ENCODE measurements around the gene SLC41A3. TPM values are rescaled to one million over a fixed set of nuclear protein-coding genes. Genes with fewer than 3 reads are reported as not detected.

Gene SLC41A3
- total and polyA plus RNA-seq, 2 of the 4 experiments (the other 2 are of a cell fraction): 30.5 to 43.5 TPM

DNA sequence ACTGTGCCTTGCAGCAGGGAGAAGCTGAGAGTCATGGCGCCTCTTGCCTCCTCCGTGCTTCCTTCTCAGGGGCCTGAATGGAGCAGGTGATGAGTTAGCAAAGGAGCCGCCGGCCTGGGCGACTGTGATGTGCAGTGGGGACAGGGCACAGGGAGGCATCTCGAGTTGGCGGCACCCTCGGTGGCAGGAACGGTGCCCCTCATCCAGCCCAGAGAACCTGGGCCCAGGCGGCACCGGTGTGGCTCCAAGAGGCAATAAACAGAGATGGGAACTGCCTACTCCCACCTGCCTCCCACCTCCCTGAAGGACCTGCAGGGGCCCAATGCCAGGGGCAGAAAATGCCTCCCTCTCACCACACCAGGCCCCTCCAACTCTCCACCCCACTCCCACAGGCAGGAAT is 6.2 kb downstream of the SLC41A3 start:
- H4K20me1 ChIP-seq (ENCODE audit: insufficient read depth, low read length): no peaks in the 10 kb centered on the region
- H3K56ac ChIP-seq (ENCODE audit: extremely low read depth, insufficient read depth, low read length): no peak overlapping the region
- no peak overlapping the region for H4K5ac ChIP-seq (ENCODE audit: low read depth, low read length)
- BruUV-seq (replicated peaks): no TSS peak
- no peak overlapping the region for H2BK20ac ChIP-seq (ENCODE audit: low read depth, low read length)
- ChIA-PET POLR2A (ENCODE audit: unreplicated experiment) (no interaction called here), CTCF (no interaction called here)
- no peak overlapping the region for H2AK9ac ChIP-seq (replicated peaks; ENCODE audit: low read depth, low read length, poor library complexity)
- no peaks in the 10 kb centered on the region for H3K9me3 ChIP-seq (ENCODE audit: control insufficient read depth, insufficient read depth, low read length)
- H2BK15ac ChIP-seq (ENCODE audit: low read depth, low read length): no peak overlapping the region
- H3K4me2 ChIP-seq (ENCODE audit: low read depth, low read length): no peak overlapping the region
- H3K4ac ChIP-seq (ENCODE audit: low read depth, low read length): no peak overlapping the region
- ATAC-seq (ENCODE audit: low read depth) (no peak), DNase-seq (no peak)
- no peak overlapping the region for H2AK5ac ChIP-seq (ENCODE audit: low read depth, low read length)
- H4K91ac ChIP-seq (ENCODE audit: insufficient read depth, low read depth, low read length): no peak overlapping the region
- H2BK5ac ChIP-seq (ENCODE audit: low read depth, low read length, poor library complexity, severe bottlenecking): no peak overlapping the region
- no peaks in the 10 kb centered on the region for H3K4me1 ChIP-seq (ENCODE audit: control insufficient read depth, insufficient read depth, low read length)
- dilution Hi-C loops (cut with HindIII; ENCODE audit: low sequenced_read_pairs, unreplicated experiment) (no loop called here), intact Hi-C loops (cut with micrococcal nuclease) (no loop called here), in situ Hi-C loops (cut with MboI; ENCODE audit: low sequenced_read_pairs) (no loop called here)
- no peak overlapping the region for H3K23ac ChIP-seq (ENCODE audit: low read depth, low read length)
- no peak overlapping the region for H3K9ac ChIP-seq (ENCODE audit: low read depth, low read length)
- H3K18ac ChIP-seq (ENCODE audit: low read depth, low read length): no peak overlapping the region
- no peaks in the 10 kb centered on the region; a peak in 1 of 4 replicates for H3K79me1 ChIP-seq (ENCODE audit: low read depth in 1 of 2, low read length in 2 of 2)
- no peak overlapping the region for H3K27ac ChIP-seq (ENCODE audit: insufficient read depth, low read length)
- H3K14ac ChIP-seq (replicated peaks; ENCODE audit: low read depth, low read length): no peak overlapping the region
- H3K4me3 ChIP-seq (ENCODE audit: insufficient read depth, low read depth, low read length): no peak overlapping the region
- 0 out of 2 replicates have a peak, but pooled peaks cover 3% of the 10 kb centered on the region for H3K9me1 ChIP-seq (ENCODE audit: insufficient read depth, low read length)
- H3K27me3 ChIP-seq (ENCODE audit: control insufficient read depth, insufficient read depth, low read length): no peaks in the 10 kb centered on the region
- H2BK120ac ChIP-seq (ENCODE audit: low read depth, low read length): no peak overlapping the region
- no peak overlapping the region for H4K8ac ChIP-seq (ENCODE audit: low read depth in 2 of 2, low read length in 2 of 2)
- 94% methylated on average over 7 of the region's 11 CpGs; no CpG with 5 or more reads in 1 of the 2 experiments for WGBS, 2 experiments (ENCODE audit: extremely low coverage in 2 of 2, insufficient read length in 1 of 2)
- H2AFZ ChIP-seq (replicated peaks; ENCODE audit: low read length, poor library complexity): no peak overlapping the region
- TF ChIP-seq BHLHE40 (IDR thresholded peaks at IDR 0.05; ENCODE audit: low read depth, low read length): no peak
- TF ChIP-seq SMC3 (IDR thresholded peaks at IDR 0.05; ENCODE audit: low read depth, low read length): no peak
- no peaks in the 10 kb centered on the region for H3K36me3 ChIP-seq (ENCODE audit: control insufficient read depth, insufficient read depth, low read length)

Measured in IMR-90 (cell line).